Stimulated activated naive CD4-positive, alpha-beta T cell treated with Interleukin-2 at 50 U/mL for 16 hours (primary cell): ENCODE measurements around the gene RETREG3.
"Not testable (repeated sequence)": the region's sequence is repeated elsewhere in the genome, so short reads cannot be mapped to it uniquely, and the experiment has no call there.

Experiments used
- DNase-seq: peaks from one replicate; lab custom pipeline; 2025; lab: John Stamatoyannopoulos, UW

The RETREG3 gene

GRCh38 chr17:42612013-42612412 is 2.8 kb upstream of the RETREG3 start:
- DNase-seq: no peak

- DNase-seq: not testable (repeated sequence)
Observed at GRCh38 chr17:42609814-42610801, 934 bp upstream of the RETREG3 start.

GRCh38 chr17:42608305-42609181 is 631 bp downstream of the RETREG3 start:
- DNase-seq: no peak

- DNase-seq: no peak
Observed at GRCh38 chr17:42607769-42608168, 1.4 kb downstream of the RETREG3 start.

GRCh38 chr17:42603318-42603717 is 5.9 kb downstream of the RETREG3 start:
- DNase-seq: no peak

- DNase-seq: no peak
Observed at GRCh38 chr17:42598905-42599304, 10.3 kb downstream of the RETREG3 start.

- no peak for DNase-seq
Observed at GRCh38 chr17:42596386-42596785, 12.8 kb downstream of the RETREG3 start.

GRCh38 chr17:42591411-42591810 is 17.8 kb downstream of the RETREG3 start:
- no peak for DNase-seq

- no peak for DNase-seq
Observed at GRCh38 chr17:42590886-42591285, 18.3 kb downstream of the RETREG3 start.

GRCh38 chr17:42586514-42587230 is 22.5 kb downstream of the RETREG3 start:
- DNase-seq: no peak

- DNase-seq: no peak
Observed at GRCh38 chr17:42585353-42585752, 23.8 kb downstream of the RETREG3 start.

- DNase-seq: no peak
Observed at GRCh38 chr17:42584880-42585279, 24.3 kb downstream of the RETREG3 start.

GRCh38 chr17:42581744-42582270 is 27.4 kb downstream of the RETREG3 start:
- DNase-seq: no peak

- no peak for DNase-seq
Observed at GRCh38 chr17:42579794-42580551, 29.2 kb downstream of the RETREG3 start.

- peak; percentile 62 for DNase-seq
Observed at GRCh38 chr17:42578282-42578869, 30.8 kb downstream of the RETREG3 start.

- DNase-seq: peak; percentile 94
Observed at GRCh38 chr17:42577532-42578281, 31.5 kb downstream of the RETREG3 start, which contains the start of gene PSMC3IP. Gene PSMC3IP (minus strand): TSS chr17:42577729. CDS start chr17:42577686, 43 bp downstream.

- no peak for DNase-seq
Observed at GRCh38 chr17:42577140-42577531, 32.0 kb downstream of the RETREG3 start.

- no peak for DNase-seq
Observed at GRCh38 chr17:42574463-42574862, 34.7 kb downstream of the RETREG3 start.

- no peak for DNase-seq
Observed at GRCh38 chr17:42573095-42573494, 36.1 kb downstream of the RETREG3 start.
